SK-N-SH (cell line): Measurements from ENCODE around the gene PLIN3. TPM values are rescaled to one million over a fixed set of nuclear protein-coding genes. Genes with fewer than 3 reads are reported as not detected.

ENCODE experiments used
- CTCF ChIA-PET: fragments of 300-600, 350-600 bp; formaldehyde crosslinking; extraction: SDS; loops from one replicate; lab custom pipeline; 2021; lab: Yijun Ruan, JAX
- POLR2A ChIA-PET: fragments of 350-600 bp; sonication (Branson Sonifier 250); formaldehyde crosslinking; extraction: SDS; loops from one replicate; lab custom pipeline; 2020; ENCODE audit warnings: antibody characterized with exemption, inconsistent platforms; lab: Yijun Ruan, JAX
- DNase-seq: peaks from one replicate; pipeline ENCODE4 v3.0.0; 2012
- H2AFZ ChIP-seq: fragments of 200-600 bp; sonication (generic); 2 replicates; pipeline ENCODE4 v1.8.1; 2016; ENCODE audit warnings: antibody characterized with exemption, mild to moderate bottlenecking, low read depth
- H3F3A ChIP-seq: fragments of 200-600 bp; sonication (generic); replicated peaks from 2 replicates; pipeline ENCODE3; 2016; ENCODE audit warnings: antibody characterized with exemption, mild to moderate bottlenecking; ENCODE audit not compliant: insufficient read depth
- H3K27ac ChIP-seq, 2 experiments: fragments of 200-500 bp in 1 of 2; fragments of 200-600 bp in 1 of 2; sonication (Bioruptor generic) in 1 of 2; sonication (generic), shearing (Covaris generic) in 1 of 2; 2 replicates each; pipeline versions ENCODE4 v1.5.1 to v1.6.1; 2014 to 2016; ENCODE audit warnings: low read depth in 2 of 2, inconsistent platforms in 1 of 2, low read length in 1 of 2, mild to moderate bottlenecking in 1 of 2, mixed read lengths in 1 of 2
- H3K27me3 ChIP-seq: fragments of 200-600 bp; sonication (generic), shearing (Covaris generic); 2 replicates; pipeline ENCODE4 v1.6.1; 2016; ENCODE audit warnings: mixed run types; ENCODE audit not compliant: insufficient read depth
- H3K36me3 ChIP-seq, 2 experiments: fragments of 200-500 bp in 1 of 2; fragments of 200-600 bp in 1 of 2; sonication (Bioruptor generic) in 1 of 2; sonication (generic) in 1 of 2; replicated peaks in 1 of 2; 2 replicates each; pipeline versions ENCODE3 to v1.5.1; 2014 to 2016; ENCODE audit warnings: low read length in 1 of 2, mild to moderate bottlenecking in 1 of 2; ENCODE audit not compliant: insufficient read depth in 2 of 2, control insufficient read depth in 1 of 2
- H3K4me1 ChIP-seq, 2 experiments: fragments of 200-500 bp in 1 of 2; fragments of 200-600 bp in 1 of 2; sonication (Bioruptor generic) in 1 of 2; sonication (generic), shearing (Covaris generic) in 1 of 2; 2 replicates each; pipeline versions ENCODE4 v1.5.1 to v1.6.1; 2014 to 2016; ENCODE audit warnings: low read depth in 1 of 2, low read length in 1 of 2, mixed run types in 1 of 2; ENCODE audit not compliant: insufficient read depth in 2 of 2, control insufficient read depth in 1 of 2
- H3K4me2 ChIP-seq: fragments of 200-600 bp; sonication (generic), shearing (Covaris generic); 2 replicates; pipeline ENCODE4 v1.6.1; 2017; ENCODE audit warnings: mixed run types
- H3K4me3 ChIP-seq, 2 experiments: fragments of 200-500 bp in 1 of 2; fragments of 200-600 bp in 1 of 2; sonication (Bioruptor generic) in 1 of 2; sonication (generic), shearing (Covaris generic) in 1 of 2; 2 replicates each; pipeline versions ENCODE4 v1.5.1 to v1.8.1; 2014 to 2016; ENCODE audit warnings: low read depth in 2 of 2, inconsistent platforms in 1 of 2, low read length in 1 of 2, mild to moderate bottlenecking in 1 of 2, mixed read lengths in 1 of 2, moderate library complexity in 1 of 2
- H3K79me2 ChIP-seq: fragments of 200-600 bp; sonication (generic); 2 replicates; pipeline ENCODE4 v1.8.1; 2017; ENCODE audit warnings: mild to moderate bottlenecking; ENCODE audit not compliant: insufficient read depth
- H3K9ac ChIP-seq: fragments of 200-600 bp; sonication (generic); 2 replicates; pipeline ENCODE4 v1.6.1; 2017; ENCODE audit warnings: mixed run types
- H3K9me2 ChIP-seq: fragments of 200-600 bp; sonication (generic); 2 replicates; pipeline ENCODE4 v1.6.1; 2017; ENCODE audit warnings: mixed run types
- H3K9me3 ChIP-seq: fragments of 200-600 bp; sonication (generic); 2 replicates; pipeline ENCODE4 v1.6.1; 2017; ENCODE audit warnings: mixed run types, mild to moderate bottlenecking, moderate library complexity
- H4K20me1 ChIP-seq: fragments of 200-600 bp; sonication (generic); 2 replicates; pipeline ENCODE4 v1.6.1; 2017; ENCODE audit warnings: mild to moderate bottlenecking, mixed run types; ENCODE audit not compliant: insufficient read depth
- CHD2 ChIP-seq: fragments of 150-350 bp; IDR thresholded peaks from 2 replicates; pipeline ENCODE4 v1.6.1; 2018; ENCODE audit warnings: low read length; ENCODE audit not compliant: partially characterized antibody
- CTCF ChIP-seq: fragments of 200-600 bp; sonication (generic); IDR thresholded peaks from 2 replicates; pipeline ENCODE4 v1.6.1; 2017; ENCODE audit warnings: antibody characterized with exemption, mild to moderate bottlenecking, moderate library complexity
- EP300 ChIP-seq, 2 experiments: IDR thresholded peaks; 2 replicates each; pipeline versions ENCODE4 v1.4.0 to v1.6.1; 2012; ENCODE audit warnings: borderline replicate concordance in 1 of 2, low read depth in 1 of 2, low read length in 1 of 2
- EZH2phosphoT487 ChIP-seq: fragments of 200-600 bp; sonication (generic); IDR thresholded peaks from 2 replicates; pipeline ENCODE4 v1.6.1; 2017; ENCODE audit warnings: low read depth, mixed run types, mild to moderate bottlenecking, antibody characterized with exemption, moderate library complexity, borderline replicate concordance
- GABPA ChIP-seq: IDR thresholded peaks from 2 replicates; pipeline ENCODE4 v1.4.0; 2012; ENCODE audit warnings: low read depth, mild to moderate bottlenecking
- IRF3 ChIP-seq: fragments of 150-350 bp; IDR thresholded peaks from 2 replicates; pipeline ENCODE4 v1.6.1; 2016; ENCODE audit warnings: mild to moderate bottlenecking, low read depth, low read length
- MAX ChIP-seq: IDR thresholded peaks from 2 replicates; pipeline ENCODE4 v1.4.0; 2012; ENCODE audit warnings: low read depth
- MXI1 ChIP-seq: IDR thresholded peaks from 2 replicates; pipeline ENCODE4 v1.6.1; 2012; ENCODE audit warnings: mild to moderate bottlenecking, low read depth, low read length, improper control_type of control experiment
- NFIC ChIP-seq: IDR thresholded peaks from 2 replicates; pipeline ENCODE4 v1.4.0; 2012; ENCODE audit warnings: borderline replicate concordance
- REST ChIP-seq: IDR thresholded peaks from 2 replicates; pipeline ENCODE4 v1.6.1; 2012; ENCODE audit warnings: mild to moderate bottlenecking, low read depth, low read length, moderate library complexity
- SIN3A ChIP-seq: IDR thresholded peaks from 2 replicates; pipeline ENCODE4 v1.6.1; 2012; ENCODE audit warnings: low read depth, mild to moderate bottlenecking, low read length, moderate library complexity, borderline replicate concordance
- SMC3 ChIP-seq: IDR thresholded peaks from 2 replicates; pipeline ENCODE4 v1.6.1; 2012; ENCODE audit warnings: low read depth, low read length, improper control_type of control experiment
- TAF1 ChIP-seq: IDR thresholded peaks from 2 replicates; pipeline ENCODE4 v1.6.1; 2012; ENCODE audit warnings: low read depth, mild to moderate bottlenecking, low read length, moderate library complexity, borderline replicate concordance
- USF1 ChIP-seq: IDR thresholded peaks from 2 replicates; pipeline ENCODE4 v1.4.0; 2012; ENCODE audit warnings: low read depth, borderline replicate concordance
- WGBS: methylation state at CpG from one replicate; pipeline ENCODE4 v1.1.6; 2017; ENCODE audit warnings: low lambda C conversion rate; 5-methylcytosine and 5-hydroxymethylcytosine counted together
- polyA plus RNA-seq, 3 experiments: library from polyadenylated mRNA; depleted of rRNA; stranded (reverse); fragments of >200 nt; gene quantifications; 2 replicates each; pipeline ENCODE4 v1.2.3, GENCODE V29; 2012

Gene PLIN3
- polyA plus RNA-seq, 1 of the 3 experiments (the other 2 are of a cell fraction) = 129 TPM

GRCh38 chr19:4906963-4907362, 39.5 kb upstream of the PLIN3 start (continued):
- TF ChIP-seq CTCF (no peak), MXI1 (no peak), GABPA (no peak)

GRCh38 chr19:4904481-4904880, 37.0 kb upstream of the PLIN3 start:
- Histone ChIP-seq H3K27me3 (no peaks in the 10 kb centered on the region), H3K79me2 (no peaks in the 10 kb centered on the region), H3K9me2 (no peaks in the 10 kb centered on the region), H3K9me3 (no peaks in the 10 kb centered on the region), H3K36me3 (no peaks in the 10 kb centered on the region), H3F3A (peaks cover 10% of the 10 kb centered on the region), H3K4me1 (peaks cover 0 to 2% of the 10 kb centered on the region in 2 experiments; a peak in 1 of 4 replicates), H3K4me2 (no peak overlapping the region), H3K27ac (no peak overlapping the region)
- ChIA-PET CTCF (interaction anchor here (1.0 kb wide), 1 partner anchor 33 kb away, joined by 3 read pairs; no protein-coding TSS in a partner anchor), POLR2A (no interaction called here)
- WGBS = 94% methylated on average over 3 of the region's 3 CpGs
- no peak for TF ChIP-seq TAF1
- no peak for TF ChIP-seq MAX
- TF ChIP-seq EZH2phosphoT487 = no peak
- TF ChIP-seq REST = no peak
- no peak for TF ChIP-seq SMC3
- TF ChIP-seq NFIC = no peak
- TF ChIP-seq, all 33 proteins: peak for 0
- Histone ChIP-seq H4K20me1 (no peaks in the 10 kb centered on the region), H3K4me3 (no peak overlapping the region), H2AFZ (no peak overlapping the region), H3K9ac (no peak overlapping the region)
- DNase-seq = no peak

- Histone ChIP-seq H3F3A (peaks cover 4% of the 10 kb centered on the region), H3K27ac (no peak within 1 kb of the TSS), H3K36me3 (no peaks in the 10 kb centered on the region), H3K9me3 (no peaks in the 10 kb centered on the region), H3K27me3 (no peaks in the 10 kb centered on the region), H3K4me3 (no peak within 1 kb of the TSS), H3K4me1 (no peaks in the 10 kb centered on the region), H2AFZ (no peak within 1 kb of the TSS), H3K9me2 (no peaks in the 10 kb centered on the region), H3K9ac (no peak within 1 kb of the TSS), H4K20me1 (no peaks in the 10 kb centered on the region), H3K4me2 (no peak within 1 kb of the TSS), H3K79me2 (no peaks in the 10 kb centered on the region)
- CTCF ChIA-PET = interaction anchor here (1.0 to 1.5 kb wide), 3 partner anchors 9 to 128 kb away, joined by 3 to 5 read pairs (median 4); no protein-coding TSS in a partner anchor
- POLR2A ChIA-PET = no interaction called here
- no peak for DNase-seq
- no peak for TF ChIP-seq EP300 (IDR thresholded peaks at IDR 0.05; ENCODE audit: borderline replicate concordance in 1 of 2, low read depth in 1 of 2, low read length in 1 of 2)
- TF ChIP-seq IRF3 = no peak
- TF ChIP-seq SIN3A = no peak
- no peak for TF ChIP-seq GABPA
- TF ChIP-seq SMC3 = no peak
- TF ChIP-seq EZH2phosphoT487 = no peak
- no peak for TF ChIP-seq USF1
- no peak for TF ChIP-seq CHD2
- 88% methylated on average over 6 of the region's 7 CpGs for WGBS
Measured at GRCh38 chr19:4902796-4903195, 35.3 kb upstream of the PLIN3 start, which contains the start of gene ARRDC5. ARRDC5 (minus strand) TSS chr19:4902896; CDS start chr19:4902825, 71 bp downstream.
